HG03565 (cell line): ENCODE results near the gene CKB.

ENCODE experiments used
- ATAC-seq: cut with Tn5 transposase; IDR thresholded peaks from one replicate; pipeline ENCODE4 v1.9.1; 2021; ENCODE audit warnings: mild to moderate bottlenecking, moderate library complexity; ENCODE audit not compliant: unreplicated experiment

Gene CKB

DNA sequence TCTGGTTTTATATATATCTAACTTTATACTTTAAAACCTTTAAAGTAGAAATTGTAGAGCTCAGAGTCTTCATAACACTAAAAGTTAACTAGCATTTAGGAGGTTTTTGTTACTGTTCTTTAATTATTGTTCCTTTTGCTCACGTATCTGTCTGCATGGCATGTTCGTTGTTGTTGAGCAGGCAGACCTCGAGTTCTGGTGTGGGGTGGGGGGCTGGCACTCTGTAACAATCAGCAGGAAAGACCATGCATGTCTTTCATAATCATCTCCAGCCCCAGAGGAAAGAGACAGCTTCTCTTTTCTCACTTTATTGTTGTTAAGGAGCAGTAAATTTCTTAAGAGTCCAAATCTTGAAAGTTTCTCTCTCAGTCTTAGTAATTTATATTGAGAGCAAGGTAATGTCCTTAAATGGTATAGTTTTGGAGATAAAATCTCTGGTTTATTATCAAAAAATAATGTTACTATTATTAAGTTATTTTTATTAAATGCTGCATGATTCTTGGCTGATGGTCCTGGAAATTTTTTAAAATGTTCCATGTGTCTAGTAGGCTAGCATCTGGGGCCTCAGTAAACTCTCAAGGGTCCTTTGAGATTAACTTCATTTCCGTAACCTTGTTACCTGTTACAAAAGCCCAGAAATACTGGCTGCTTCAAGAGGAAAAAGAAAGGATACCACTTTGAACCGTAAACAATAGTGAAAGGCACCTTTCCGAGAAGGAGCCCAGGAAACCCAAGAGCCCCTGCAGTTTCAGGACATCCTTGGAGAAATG is 30.3 kb downstream of the CKB start:
- no peak for ATAC-seq

DNA sequence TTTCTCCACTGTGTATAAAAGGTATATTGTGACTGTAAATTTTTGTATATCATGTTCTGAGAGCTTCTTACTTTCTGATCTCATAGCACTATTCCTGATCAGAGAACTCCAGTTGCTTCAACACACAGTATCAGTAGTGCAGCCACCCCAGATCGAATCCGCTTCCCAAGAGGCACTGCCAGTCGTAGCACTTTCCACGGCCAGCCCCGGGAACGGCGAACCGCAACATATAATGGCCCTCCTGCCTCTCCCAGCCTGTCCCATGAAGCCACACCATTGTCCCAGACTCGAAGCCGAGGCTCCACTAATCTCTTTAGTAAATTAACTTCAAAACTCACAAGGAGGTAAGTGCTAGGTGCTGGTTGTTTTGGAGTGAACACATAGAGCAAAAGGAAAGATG is 30.9 kb downstream of the CKB start:
- no peak for ATAC-seq

DNA sequence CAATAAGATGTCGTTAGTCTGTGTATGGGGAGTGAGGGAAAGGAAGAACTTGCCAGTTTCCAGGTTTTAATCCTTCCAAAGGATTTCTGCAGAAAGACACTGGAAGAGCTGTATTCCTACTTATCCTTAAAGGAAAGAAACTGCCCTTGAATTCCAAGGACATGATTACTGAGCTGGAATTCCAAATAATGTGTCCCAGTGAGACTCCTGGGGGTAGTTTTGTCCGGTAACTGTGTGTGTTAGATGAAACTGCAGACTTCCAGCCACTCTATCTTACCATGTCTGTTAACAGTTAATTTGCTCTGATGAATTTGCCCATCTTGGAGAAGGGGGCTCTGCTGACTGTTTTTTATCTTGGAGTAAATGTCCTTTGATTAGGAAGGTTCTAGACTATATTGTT is 33.0 kb downstream of the CKB start:
- ATAC-seq = no peak

DNA sequence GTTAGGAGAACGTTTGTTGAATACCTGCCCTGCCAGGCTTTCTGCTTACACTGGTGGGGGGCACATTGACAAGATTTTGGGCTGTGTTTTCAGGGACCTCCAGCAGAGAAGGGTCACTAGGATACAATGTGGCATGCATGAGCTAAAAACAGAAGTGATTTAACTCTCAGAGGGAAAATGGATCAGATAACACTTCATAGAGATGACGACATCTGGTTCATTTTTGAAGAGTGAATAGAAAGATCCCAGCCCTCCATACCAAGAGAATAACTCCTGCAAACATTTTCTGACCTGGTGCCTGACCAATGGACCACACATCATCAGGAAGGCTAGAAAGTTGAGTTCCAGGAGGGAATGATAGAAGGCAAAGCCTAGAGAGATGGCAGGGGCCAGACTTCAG is 33.7 kb downstream of the CKB start:
- no peak for ATAC-seq

DNA sequence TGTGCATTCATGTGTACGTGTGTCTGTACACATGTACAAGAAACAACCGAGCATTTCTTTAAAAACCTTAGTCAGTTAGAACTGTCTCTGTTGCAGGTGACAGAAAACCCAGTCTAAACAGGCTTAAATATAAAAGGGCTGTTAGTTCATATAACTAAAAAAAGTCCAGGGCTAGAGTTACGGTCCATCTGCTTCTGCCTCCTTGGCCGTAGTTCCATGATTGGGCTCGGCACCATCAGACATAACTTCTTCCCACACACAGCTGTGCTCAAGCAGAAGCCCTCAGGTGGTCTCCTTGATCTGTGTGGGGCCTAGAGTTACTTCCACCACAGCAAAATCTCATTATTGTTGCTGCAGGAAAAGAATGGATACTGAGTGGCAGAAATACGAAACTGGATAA is 34.6 kb downstream of the CKB start:
- no peak for ATAC-seq

DNA sequence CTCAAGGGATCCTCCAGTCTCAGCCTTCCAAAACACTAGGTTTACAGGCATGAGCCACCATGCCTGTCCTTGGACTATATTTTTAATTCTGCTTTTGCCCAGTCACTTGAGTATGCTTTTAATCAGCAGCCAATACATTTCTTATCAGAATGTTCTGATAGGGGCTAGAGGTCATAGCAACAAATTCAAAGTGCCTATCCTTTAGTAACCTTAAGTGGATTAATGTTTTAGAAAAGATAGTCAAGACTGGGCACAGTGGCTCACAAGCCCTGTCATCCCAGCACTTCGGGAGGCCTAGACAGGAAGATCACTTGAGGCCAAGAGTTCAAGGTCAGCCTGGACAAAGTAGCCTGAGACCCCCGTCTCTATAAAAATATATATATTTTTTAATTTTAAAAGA is 37.1 kb downstream of the CKB start:
- ATAC-seq = no peak

DNA sequence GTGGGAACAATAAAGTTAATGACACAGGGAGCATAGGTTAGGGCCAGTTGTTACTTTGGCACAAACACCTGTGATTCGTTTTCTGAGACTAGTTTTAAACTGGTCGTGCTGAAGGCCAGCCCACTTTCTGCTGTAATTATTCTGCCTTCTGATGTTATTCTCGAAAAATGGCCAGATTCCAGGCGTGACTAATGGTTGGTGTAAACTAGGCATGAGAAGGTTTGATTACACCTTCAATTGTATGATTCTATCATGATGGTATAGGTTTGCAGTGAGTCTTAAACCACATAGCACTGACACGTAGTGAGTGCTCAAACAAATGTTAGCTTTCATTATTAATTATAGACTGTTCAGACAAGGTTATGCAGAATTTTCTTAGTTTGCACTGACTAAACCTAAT is 39.0 kb downstream of the CKB start:
- ATAC-seq = no peak

DNA sequence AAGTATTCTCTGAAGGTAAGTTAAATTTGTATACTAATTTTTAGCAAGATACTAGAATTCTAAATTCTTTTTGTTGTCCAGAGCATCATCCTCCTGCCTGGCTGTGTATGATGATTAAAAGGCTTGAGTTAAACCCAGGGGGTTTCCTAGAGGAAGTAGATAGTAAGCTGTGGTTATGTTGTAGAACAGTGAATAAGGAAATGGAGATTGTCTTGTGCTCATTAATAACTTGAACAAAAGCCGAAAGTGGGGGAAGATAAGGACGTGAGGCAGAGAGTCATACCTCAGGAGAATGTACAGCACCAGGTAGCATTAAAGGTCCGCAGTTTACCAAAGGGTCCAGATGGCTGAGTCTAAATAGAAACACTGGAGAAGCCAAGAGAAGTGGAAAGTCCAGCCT is 42.0 kb downstream of the CKB start:
- ATAC-seq = no peak

DNA sequence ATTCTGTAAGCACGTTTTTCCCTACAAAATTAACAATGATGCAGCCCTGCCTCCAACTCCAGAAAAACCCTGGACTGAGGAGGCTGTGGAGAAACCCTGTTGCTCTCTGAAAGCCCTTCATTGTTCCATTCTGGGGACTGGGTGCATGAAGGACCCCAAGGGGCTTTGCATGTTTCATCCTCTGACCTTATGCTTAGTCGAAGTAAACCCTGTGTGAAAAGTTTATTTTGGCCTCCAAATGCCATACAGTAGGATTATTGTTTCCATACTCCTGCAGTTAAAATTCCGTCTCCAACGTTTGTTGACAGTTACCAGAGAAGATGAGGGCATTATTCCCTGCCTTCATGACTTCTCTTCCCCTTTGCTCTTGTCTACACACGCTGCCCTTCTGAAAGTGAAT is 46.0 kb downstream of the CKB start:
- no peak for ATAC-seq

DNA sequence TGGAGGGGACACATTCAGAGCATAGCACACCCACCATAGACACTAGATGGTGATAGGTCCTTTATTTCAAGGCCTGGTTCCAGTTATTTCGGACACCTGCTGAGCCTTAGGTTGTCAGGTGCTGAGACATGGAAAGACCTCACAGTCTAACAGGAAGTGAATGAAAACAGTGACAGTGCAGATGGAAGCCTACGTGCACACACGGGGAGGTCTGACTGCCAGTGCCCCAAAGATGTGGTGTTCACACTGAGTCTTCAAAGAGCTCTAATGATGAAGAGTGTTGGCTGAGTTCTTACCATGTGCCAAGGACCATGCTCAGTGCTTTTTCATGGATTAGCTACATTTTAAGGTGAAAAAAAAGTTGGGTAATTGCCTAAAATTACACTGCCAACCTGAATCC is 46.6 kb downstream of the CKB start:
- ATAC-seq = no peak

DNA sequence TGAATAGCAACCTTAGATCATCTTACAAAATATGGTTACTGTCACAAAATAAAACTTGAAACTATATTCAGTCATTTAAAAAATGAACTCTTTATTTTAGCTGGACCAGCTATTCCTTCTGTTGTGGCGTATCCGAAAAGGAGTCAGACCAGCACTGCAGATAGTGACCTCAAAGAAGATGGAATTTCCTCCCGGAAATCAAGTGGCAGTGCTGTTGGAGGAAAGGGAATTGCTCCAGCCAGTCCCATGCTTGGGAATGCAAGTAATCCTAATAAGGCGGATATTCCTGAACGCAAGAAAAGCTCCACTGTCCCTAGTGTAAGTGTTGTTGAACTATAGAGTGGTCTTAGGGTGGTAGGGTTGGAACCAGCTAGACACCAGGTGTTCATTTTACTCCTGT is 47.7 kb downstream of the CKB start:
- no peak for ATAC-seq

DNA sequence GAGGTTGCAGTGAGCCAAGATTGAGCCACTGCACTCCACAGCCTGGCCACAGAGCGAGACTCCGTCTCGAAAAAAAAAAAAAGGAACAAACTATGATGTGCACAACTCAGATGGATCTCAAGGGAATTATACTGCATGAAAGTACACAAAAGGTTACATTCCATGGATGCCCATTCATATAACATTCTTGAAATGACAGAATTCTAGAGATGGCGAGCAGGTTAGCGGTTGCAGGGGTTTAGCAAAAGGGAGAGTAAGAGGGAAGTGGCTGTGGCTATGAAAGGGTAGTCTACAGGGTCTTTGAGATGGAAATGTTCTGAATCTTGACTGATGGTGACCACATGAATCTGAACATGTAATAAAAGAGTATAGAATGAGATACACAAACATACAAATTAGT is 49.7 kb downstream of the CKB start:
- ATAC-seq = no peak
